K562 (cell line): ENCODE data around the gene PCDHB14. TPM values are rescaled to one million over a fixed set of nuclear protein-coding genes. Genes with fewer than 3 reads are reported as not detected.
"Not testable (repeated sequence)": the region's sequence is repeated elsewhere in the genome, so short reads cannot be mapped to it uniquely, and the experiment has no call there.

Experiments
- ATAC-seq: fragments of 200-7000 bp; cut with Tn5 transposase; 3 replicates; pipeline ENCODE4 v1.9.1; 2020; ENCODE audit warnings: moderate library complexity
- BruUV-seq: library from RNA; stranded (reverse); fragments of 400-500 nt; replicated peaks from 2 replicates; lab custom pipeline; 2021; lab: Mats Ljungman, UMichigan
- CTCF ChIA-PET: fragments of 300-600 bp; formaldehyde crosslinking; extraction: SDS; loops from one replicate; lab custom pipeline; 2021; ENCODE audit warnings: low intra/inter-chr PET ratio; lab: Yijun Ruan, JAX
- POLR2A ChIA-PET: fragments of 300-600, 350-650 bp; sonication (Branson Sonifier 250); formaldehyde crosslinking; extraction: SDS; loops from one replicate; lab custom pipeline; 2021; ENCODE audit warnings: antibody characterized with exemption, inconsistent platforms; lab: Yijun Ruan, JAX
- DNase-seq, 4 experiments: peaks; one replicate each; pipeline versions ENCODE4 v3.0.0 to v3.0.0-alpha.2; 2011 to 2018; ENCODE audit warnings: low spot score in 3 of 4, mixed read lengths in 3 of 4; ENCODE audit errors: extremely low read depth in 1 of 4
- FAIRE-seq: peaks from 2 replicates; lab custom pipeline; 2011; peaks lifted over from hg19 to GRCh38; lab: Jason Lieb, UNC
- H2AFZ ChIP-seq: 2 replicates; pipeline ENCODE4 v1.6.0; 2011; ENCODE audit warnings: low read depth, low read length, control low read depth, inconsistent platforms
- H3K27ac ChIP-seq: fragments of 200-600 bp; 3 replicates; pipeline ENCODE4 v1.8.0; 2011; ENCODE audit warnings: low read depth, mild to moderate bottlenecking, control low read depth, inconsistent platforms, low read length, moderate library complexity, mixed read lengths; ENCODE audit errors: extremely low read depth
- H3K27me3 ChIP-seq, 2 experiments: fragments of 300-600 bp in 1 of 2; 2 replicates in 1 of 2; 3 replicates in 1 of 2; pipeline versions ENCODE4 v1.6.0 to v1.8.0; 2011; ENCODE audit warnings: inconsistent platforms in 2 of 2, low read length in 2 of 2, mild to moderate bottlenecking in 1 of 2, mixed read lengths in 1 of 2, moderate library complexity in 1 of 2; ENCODE audit not compliant: control insufficient read depth in 2 of 2, insufficient read depth in 2 of 2
- H3K36me3 ChIP-seq: fragments of 300-600 bp; 3 replicates; pipeline ENCODE4 v1.8.0; 2011; ENCODE audit warnings: mild to moderate bottlenecking, low read length, inconsistent platforms; ENCODE audit not compliant: control insufficient read depth, insufficient read depth
- H3K4me1 ChIP-seq, 2 experiments: fragments of 200-600 bp in 1 of 2; replicated peaks in 1 of 2; 2 replicates in 1 of 2; 3 replicates in 1 of 2; pipeline versions ENCODE4 v1.5.1 to v1.8.0; 2011; ENCODE audit warnings: inconsistent platforms in 2 of 2, low read length in 2 of 2, mild to moderate bottlenecking in 1 of 2, mixed read lengths in 1 of 2, moderate library complexity in 1 of 2; ENCODE audit not compliant: control insufficient read depth in 2 of 2, insufficient read depth in 2 of 2
- H3K4me2 ChIP-seq: 2 replicates; pipeline ENCODE4 v1.6.1; 2011; ENCODE audit warnings: low read length, control low read depth, inconsistent platforms, mixed read lengths; ENCODE audit not compliant: insufficient read depth
- H3K4me3 ChIP-seq: fragments of 200-600 bp; sonication (generic), shearing (Covaris generic); 2 replicates; pipeline ENCODE4 v1.5.1; 2016; ENCODE audit warnings: control low read depth, inconsistent platforms
- H3K79me2 ChIP-seq: fragments of 200-600 bp; 3 replicates; pipeline ENCODE4 v1.8.0; 2011; ENCODE audit warnings: low read length, inconsistent platforms; ENCODE audit not compliant: control insufficient read depth, insufficient read depth
- H3K9ac ChIP-seq, 2 experiments: 2 replicates each; pipeline versions ENCODE4 v1.6.0 to v1.6.1; 2011; ENCODE audit warnings: low read depth in 2 of 2, low read length in 2 of 2, control low read depth in 1 of 2, inconsistent platforms in 1 of 2, mild to moderate bottlenecking in 1 of 2, mixed read lengths in 1 of 2; ENCODE audit not compliant: insufficient read depth in 1 of 2
- H3K9me1 ChIP-seq: one replicate; pipeline ENCODE4 v1.6.0; 2011; ENCODE audit warnings: inconsistent platforms, mild to moderate bottlenecking, low read length, moderate library complexity; ENCODE audit not compliant: control insufficient read depth, insufficient read depth
- H3K9me3 ChIP-seq: replicated peaks from 2 replicates; pipeline ENCODE4 v1.5.1; 2011; ENCODE audit warnings: low read depth, low read length, inconsistent platforms; ENCODE audit not compliant: control insufficient read depth, insufficient read depth
- H4K20me1 ChIP-seq: replicated peaks from 2 replicates; pipeline ENCODE4 v1.6.1; 2011; ENCODE audit warnings: low read length, inconsistent platforms, mixed read lengths; ENCODE audit not compliant: control insufficient read depth, insufficient read depth
- CTCFL ChIP-seq: IDR thresholded peaks from 2 replicates; pipeline ENCODE4 v1.6.1; 2011; ENCODE audit warnings: borderline replicate concordance, low read depth, mild to moderate bottlenecking, moderate library complexity, low read length; ENCODE audit not compliant: insufficient read depth, poor library complexity, severe bottlenecking
- RAD21 ChIP-seq, 2 experiments: fragments of 250-450 bp in 1 of 2; fragments of 450-650 bp in 1 of 2; sonication (Bioruptor Pico) in 1 of 2; formaldehyde crosslinking in 1 of 2; IDR thresholded peaks in 1 of 2; conservative IDR thresholded peaks in 1 of 2; 2 replicates each; pipeline versions ENCODE4 v1.4.0 to v1.8.0; 2020 to 2022; ENCODE audit warnings: mild to moderate bottlenecking in 2 of 2, moderate library complexity in 1 of 2
- SMARCA4 ChIP-seq: fragments of 450-650 bp; IDR thresholded peaks from 2 replicates; pipeline ENCODE4 v1.6.1; 2016
- SP1 ChIP-seq: sonication (generic); formaldehyde crosslinking; IDR thresholded peaks from 2 replicates; pipeline ENCODE4 v1.8.1; 2022; ENCODE audit warnings: mild to moderate bottlenecking, missing genetic modification reagents
- TCF15 ChIP-seq: fragments of 250-450 bp; sonication (Bioruptor Pico); IDR thresholded peaks from 2 replicates; pipeline ENCODE4 v1.8.0; 2022; ENCODE audit warnings: moderate library complexity, mild to moderate bottlenecking, inconsistent platforms
- ZNF3 ChIP-seq: fragments of 250-450 bp; sonication (Bioruptor Pico); IDR thresholded peaks from 2 replicates; pipeline ENCODE4 v1.5.0; 2021; ENCODE audit warnings: mild to moderate bottlenecking, moderate library complexity
- WGBS: fragments of 100-300 bp; shearing (Covaris generic); methylation state at CpG from one replicate; pipeline ENCODE4 v1.1.6; 2016; ENCODE audit warnings: low coverage, mixed read lengths; ENCODE audit not compliant: insufficient coverage; ENCODE audit errors: missing lambda C conversion rate; 5-methylcytosine and 5-hydroxymethylcytosine counted together
- in situ Hi-C: fragments of 300-500 bp; cut with MboI; formaldehyde crosslinking; loops from 4 replicates; pipeline ENCODE4 v1.15.0; 2018; ENCODE audit warnings: inconsistent platforms, mixed read lengths
- intact Hi-C: fragments of 100-400 bp; cut with micrococcal nuclease; formaldehyde crosslinking; loops from 2 replicates; pipeline ENCODE4 v1.14.2; 2022
- polyA plus RNA-seq, 8 experiments: library from polyadenylated mRNA; depleted of rRNA in 4 of 8; stranded (reverse) in 5 of 8; unstranded in 3 of 8; fragments of >200 nt; fragmentation: Nextera tagmentation in 2 of 8; fragmentation: Illumina TruSeq in 1 of 8; extraction: Ambion mirVana in 2 of 8; extraction: Trizol in 1 of 8; gene quantifications; 2 replicates each; pipeline versions ENCODE4 v1.2.1 to v1.2.3, GENCODE V29; 2011 to 2014; ENCODE audit warnings: inconsistent platforms in 1 of 8, missing spikeins in 1 of 8
- total RNA-seq, 7 experiments: library from RNA; depleted of rRNA in 6 of 7; stranded (reverse); fragments of >200 nt in 6 of 7; fragmentation: Illumina TruSeq in 2 of 7; extraction: Trizol in 2 of 7; gene quantifications; 2 replicates each; pipeline versions ENCODE4 v1.2.1 to v1.2.3, GENCODE V29; 2011 to 2021; ENCODE audit warnings: low replicate concordance in 1 of 7
- TF ChIP-seq, protein P1 (sequence below): sonication (generic); formaldehyde crosslinking; IDR thresholded peaks from 2 replicates; pipeline ENCODE4 v1.8.0; 2022; ENCODE audit warnings: mild to moderate bottlenecking, missing genetic modification reagents

The PCDHB14 gene
- total and polyA plus RNA-seq, 9 of the 15 experiments (the other 6 are each of a cell fraction or from before 2014, with no cell fraction given), result not detected

DNA sequence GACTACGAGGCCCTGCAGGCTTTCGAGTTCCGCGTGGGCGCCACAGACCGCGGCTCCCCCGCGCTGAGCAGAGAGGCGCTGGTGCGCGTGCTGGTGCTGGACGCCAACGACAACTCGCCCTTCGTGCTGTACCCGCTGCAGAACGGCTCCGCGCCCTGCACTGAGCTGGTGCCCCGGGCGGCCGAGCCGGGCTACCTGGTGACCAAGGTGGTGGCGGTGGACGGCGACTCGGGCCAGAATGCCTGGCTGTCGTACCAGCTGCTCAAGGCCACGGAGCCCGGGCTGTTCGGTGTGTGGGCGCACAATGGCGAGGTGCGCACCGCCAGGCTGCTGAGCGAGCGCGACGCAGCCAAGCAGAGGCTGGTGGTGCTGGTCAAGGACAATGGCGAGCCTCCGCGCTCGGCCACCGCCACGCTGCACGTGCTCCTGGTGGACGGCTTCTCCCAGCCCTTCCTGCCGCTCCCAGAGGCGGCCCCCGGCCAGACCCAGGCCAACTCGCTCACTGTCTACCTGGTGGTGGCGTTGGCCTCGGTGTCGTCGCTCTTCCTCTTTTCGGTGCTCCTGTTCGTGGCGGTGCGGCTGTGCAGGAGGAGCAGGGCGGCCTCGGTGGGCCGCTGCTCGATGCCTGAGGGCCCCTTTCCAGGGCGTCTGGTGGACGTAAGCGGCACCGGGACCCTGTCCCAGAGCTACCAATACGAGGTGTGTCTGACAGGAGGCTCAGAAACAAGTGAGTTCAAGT, 38.9 kb upstream of the PCDHB14 start:
- H2AFZ ChIP-seq, H3K36me3 ChIP-seq, H3K79me2 ChIP-seq, H3K4me2 ChIP-seq, POLR2A ChIA-PET, ATAC-seq, FAIRE-seq, H4K20me1 ChIP-seq, H3K9me3 ChIP-seq, CTCF ChIA-PET, H3K4me3 ChIP-seq, intact Hi-C loops, H3K27ac ChIP-seq, BruUV-seq, H3K9me1 ChIP-seq, H3K4me1 ChIP-seq, H3K27me3 ChIP-seq, in situ Hi-C loops, H3K9ac ChIP-seq, DNase-seq: not testable (repeated sequence)
- WGBS, result 3% methylated on average over 21 of the region's 69 CpGs

- no peak within 1 kb of the TSS for H3K4me2 ChIP-seq
- H2AFZ ChIP-seq, result 0 out of 2 replicates have a peak within 1 kb of the TSS, but pooled peaks have one; percentile 40
- H3K27ac ChIP-seq, result no peak within 1 kb of the TSS
- ChIA-PET POLR2A (no interaction called here), CTCF (no interaction called here)
- in situ Hi-C loops, result no loop called here
- 7% methylated on average over 9 of the region's 9 CpGs for WGBS
- no peaks in the 10 kb centered on the region for H3K79me2 ChIP-seq
- BruUV-seq, result no TSS peak
- no peak within 1 kb of the TSS for H3K4me3 ChIP-seq
- H3K27me3 ChIP-seq, result no peaks in the 10 kb centered on the region; a peak in 1 of 5 replicates
- no peaks in the 10 kb centered on the region for H3K36me3 ChIP-seq
- FAIRE-seq, result peak; percentile 67
- no peaks in the 10 kb centered on the region for H3K4me1 ChIP-seq
- no peaks in the 10 kb centered on the region for H4K20me1 ChIP-seq
- H3K9me1 ChIP-seq, result no peaks in the 10 kb centered on the region
- H3K9me3 ChIP-seq, result no peaks in the 10 kb centered on the region
- no peak within 1 kb of the TSS for H3K9ac ChIP-seq
- intact Hi-C loops, result loop anchor here (1.0 kb wide), 1 partner anchor 12 kb away; no protein-coding TSS in a partner anchor
- peak; percentile 61; the same call in 2 of the 3 replicates for ATAC-seq
- DNase-seq, result peak; percentile 13 to 37 (median 17)
- TF ChIP-seq ZNF3 (CRISPR knock-in tag), result no peak
- TF ChIP-seq CTCFL, result peak; percentile 59
- TF ChIP-seq SP1 (CRISPR knock-in tag), result no peak
- 0 out of 2 replicates have a peak, but pooled peaks have one; percentile 15 for TF ChIP-seq SMARCA4
- TF ChIP-seq TCF15 (CRISPR knock-in tag), result no peak
- TF ChIP-seq, protein P1, sequence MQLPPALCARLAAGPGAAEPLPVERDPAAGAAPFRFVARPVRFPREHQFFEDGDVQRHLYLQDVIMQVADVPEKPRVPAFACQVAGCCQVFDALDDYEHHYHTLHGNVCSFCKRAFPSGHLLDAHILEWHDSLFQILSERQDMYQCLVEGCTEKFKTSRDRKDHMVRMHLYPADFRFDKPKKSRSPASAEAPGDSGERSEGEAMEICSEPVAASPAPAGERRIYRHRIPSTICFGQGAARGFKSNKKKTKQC (CRISPR knock-in tag), result no peak
- 0 out of 4 replicates have a peak, but pooled peaks of 1 of the 2 experiments have one; percentile 11 for TF ChIP-seq RAD21 (CRISPR knock-in tag; conservative IDR thresholded peaks at IDR 0.05 in 1 of 2, IDR thresholded peaks at IDR 0.05 in 1 of 2)
These were observed 36.1 kb upstream of the PCDHB14 start, which contains the start of gene PCDHB9 for GRCh38 chr5:141186897-141187512. Gene PCDHB9 (plus strand): TSS chr5:141187161. CDS start chr5:141187319, 158 bp downstream.
